HG03442 (cell line): ENCODE measurements around the gene RPRD1B.

Experiments
- ATAC-seq: cut with Tn5 transposase; IDR thresholded peaks from one replicate; pipeline ENCODE4 v1.9.1; 2021; ENCODE audit warnings: mild to moderate bottlenecking, moderate library complexity; ENCODE audit not compliant: unreplicated experiment

Gene RPRD1B

DNA sequence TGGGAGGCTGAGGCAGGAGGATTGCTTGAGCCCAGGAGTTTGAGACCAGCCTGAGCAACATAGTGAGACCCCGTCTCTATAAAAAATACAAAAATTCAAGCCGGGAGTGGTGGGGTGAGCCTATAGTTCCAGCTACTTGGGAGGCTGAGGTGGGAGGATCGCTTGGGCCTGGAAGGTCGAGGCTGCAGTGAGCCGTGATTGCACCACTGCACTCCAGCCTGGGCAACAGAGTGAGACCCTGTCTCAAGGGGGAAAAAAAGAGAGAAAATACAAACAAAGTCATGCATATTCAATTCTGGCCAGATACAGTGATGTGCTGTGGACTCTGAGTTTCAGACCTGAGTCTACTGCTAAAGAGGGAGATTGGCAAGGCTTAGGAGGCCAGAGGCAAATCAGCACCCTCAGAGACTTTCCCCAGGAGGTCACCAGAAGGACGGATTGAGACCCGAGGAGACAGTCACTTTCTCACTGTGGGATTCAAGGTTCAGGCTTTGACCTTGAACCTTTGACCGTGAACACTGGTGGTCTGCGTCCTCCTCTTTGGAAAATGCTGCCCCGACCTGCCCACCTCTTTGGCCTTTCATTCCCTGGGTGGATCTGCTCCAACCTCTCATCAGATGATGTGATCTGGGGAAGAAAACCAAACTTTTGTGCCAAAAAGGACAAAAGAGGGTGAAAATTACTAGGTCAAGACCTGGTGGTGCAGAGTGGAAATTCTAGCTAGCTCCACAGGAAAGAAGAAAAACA is 100.3 kb downstream of the RPRD1B start:
- ATAC-seq: no peak

DNA sequence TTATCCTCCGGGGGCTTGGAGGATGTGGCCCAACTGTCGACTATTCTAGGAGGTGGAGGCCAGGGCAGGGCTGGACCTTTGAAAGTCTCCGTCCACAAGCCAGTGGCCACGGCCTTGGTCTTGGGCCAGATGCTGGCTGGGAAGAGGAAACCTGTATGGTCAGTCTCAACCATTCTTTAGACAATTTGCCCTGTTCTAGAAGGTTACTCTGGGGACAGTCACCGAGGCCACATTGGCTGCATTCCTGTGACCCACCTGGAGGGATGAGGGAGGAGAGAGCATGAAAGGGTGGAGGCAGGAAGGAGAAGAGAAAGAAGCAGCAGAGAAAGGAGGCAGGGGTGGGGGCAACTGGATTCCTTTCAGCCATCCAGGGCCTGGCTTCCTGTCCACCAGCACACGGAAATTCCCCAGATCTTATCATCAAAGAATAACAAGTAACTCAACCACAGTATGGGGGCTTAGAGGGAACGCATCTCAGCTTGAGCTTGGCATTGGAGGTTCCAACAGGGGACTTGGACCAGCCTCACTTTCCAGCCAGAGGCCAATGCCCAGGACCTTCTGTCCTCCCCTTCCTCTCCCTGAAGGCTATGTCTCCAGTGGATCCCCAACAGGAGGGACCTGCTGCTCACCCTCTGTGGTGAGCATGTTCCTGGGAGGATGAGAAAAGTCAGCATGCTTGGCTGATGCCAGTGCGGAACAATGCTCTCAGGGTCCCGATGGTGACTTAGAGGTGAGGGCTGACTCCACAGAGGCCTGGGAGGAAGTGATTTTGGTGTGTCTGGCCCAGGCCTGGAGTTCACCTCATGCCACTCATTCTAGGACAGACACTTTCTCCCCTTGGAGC is 101.1 kb downstream of the RPRD1B start:
- no peak for ATAC-seq

DNA sequence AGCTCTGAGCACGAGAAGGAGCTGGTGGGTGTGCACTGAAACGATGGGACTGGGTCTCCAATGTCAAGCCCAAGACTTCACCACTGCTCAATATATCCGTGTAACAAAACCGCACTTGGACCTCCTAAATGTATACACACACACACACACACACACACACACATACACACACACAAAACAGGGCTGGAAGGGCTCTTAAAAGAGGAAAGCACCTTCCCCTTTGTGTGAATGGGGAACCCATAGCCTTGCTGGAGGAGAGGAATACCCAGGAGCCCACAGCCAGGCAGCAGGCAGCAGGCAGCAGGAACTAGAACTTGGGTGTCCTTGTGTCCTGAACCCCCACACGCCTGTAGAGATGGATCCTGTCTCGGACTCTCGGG is 101.7 kb downstream of the RPRD1B start:
- no peak for ATAC-seq

GRCh38 chr20:38135651-38136420 is 102.3 kb downstream of the RPRD1B start:
- no peak for ATAC-seq

DNA sequence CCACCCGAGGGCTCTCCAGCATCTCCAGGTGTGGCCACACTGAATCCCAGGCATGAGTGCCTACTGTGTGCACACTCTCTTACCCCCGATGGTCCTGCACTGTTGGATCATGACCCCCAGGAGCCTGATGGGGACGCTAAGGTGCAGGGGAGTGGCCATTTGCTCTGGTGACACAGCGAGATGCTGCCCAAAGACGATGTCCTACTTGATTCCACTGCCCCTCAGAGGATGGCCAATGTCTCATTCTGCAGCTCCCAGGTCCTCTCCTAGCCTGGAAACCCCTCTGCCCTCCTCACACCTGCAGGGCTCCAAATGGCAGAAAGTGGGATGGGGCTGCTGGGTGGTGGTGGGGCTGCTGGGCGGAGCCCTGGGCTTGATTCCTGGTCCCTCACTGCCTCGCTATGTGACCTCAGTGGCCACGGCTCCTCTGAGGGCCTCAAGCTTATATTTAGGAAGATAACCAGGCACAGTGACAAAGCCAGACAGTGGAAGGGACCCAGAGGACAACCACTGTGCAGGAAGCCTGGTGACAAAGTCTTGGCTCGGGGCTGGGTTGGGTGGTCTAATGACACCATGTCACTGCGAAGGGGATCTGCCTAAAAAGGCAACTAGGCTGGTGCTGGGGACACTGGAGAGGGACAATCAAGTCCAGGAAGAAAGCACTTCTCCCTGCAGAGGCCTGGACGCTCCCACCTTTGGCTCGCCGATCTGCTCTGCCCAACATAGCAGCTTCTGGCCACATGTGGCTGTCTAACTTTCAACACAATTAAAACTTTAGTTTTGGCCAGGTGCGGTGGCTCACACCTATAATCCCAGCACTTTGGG is 103.1 kb downstream of the RPRD1B start:
- ATAC-seq: no peak

DNA sequence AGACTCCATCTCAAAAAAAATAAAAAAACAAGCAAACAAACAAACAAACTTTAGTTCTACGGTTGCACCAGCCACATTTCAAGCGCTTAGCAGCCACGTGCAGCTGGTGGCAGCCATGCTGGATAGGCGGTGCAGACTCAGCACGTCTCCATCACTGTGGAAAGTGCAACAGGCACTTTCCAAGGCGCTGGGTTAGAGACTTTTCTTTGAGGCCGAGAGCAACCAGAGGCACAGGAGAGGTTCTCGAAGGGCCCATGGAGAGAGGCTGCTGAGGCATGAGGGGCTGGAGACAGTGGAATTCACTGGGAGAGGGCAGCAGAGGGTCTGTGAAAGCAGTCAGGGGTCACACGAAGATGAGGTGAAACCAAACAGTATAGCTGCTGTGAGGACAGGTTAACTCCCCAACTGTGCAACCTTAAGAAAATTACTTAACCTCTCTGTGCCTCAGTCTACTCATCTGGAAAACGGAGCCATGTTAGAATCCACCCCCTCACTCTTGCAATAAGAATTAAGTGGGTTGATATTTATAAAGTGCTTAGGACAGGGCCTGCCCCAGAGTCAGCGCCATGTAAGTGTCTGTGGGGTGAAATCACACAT is 104.0 kb downstream of the RPRD1B start:
- no peak for ATAC-seq

- ATAC-seq: no peak
Observed at GRCh38 chr20:38138086-38138778, 104.7 kb downstream of the RPRD1B start.

DNA sequence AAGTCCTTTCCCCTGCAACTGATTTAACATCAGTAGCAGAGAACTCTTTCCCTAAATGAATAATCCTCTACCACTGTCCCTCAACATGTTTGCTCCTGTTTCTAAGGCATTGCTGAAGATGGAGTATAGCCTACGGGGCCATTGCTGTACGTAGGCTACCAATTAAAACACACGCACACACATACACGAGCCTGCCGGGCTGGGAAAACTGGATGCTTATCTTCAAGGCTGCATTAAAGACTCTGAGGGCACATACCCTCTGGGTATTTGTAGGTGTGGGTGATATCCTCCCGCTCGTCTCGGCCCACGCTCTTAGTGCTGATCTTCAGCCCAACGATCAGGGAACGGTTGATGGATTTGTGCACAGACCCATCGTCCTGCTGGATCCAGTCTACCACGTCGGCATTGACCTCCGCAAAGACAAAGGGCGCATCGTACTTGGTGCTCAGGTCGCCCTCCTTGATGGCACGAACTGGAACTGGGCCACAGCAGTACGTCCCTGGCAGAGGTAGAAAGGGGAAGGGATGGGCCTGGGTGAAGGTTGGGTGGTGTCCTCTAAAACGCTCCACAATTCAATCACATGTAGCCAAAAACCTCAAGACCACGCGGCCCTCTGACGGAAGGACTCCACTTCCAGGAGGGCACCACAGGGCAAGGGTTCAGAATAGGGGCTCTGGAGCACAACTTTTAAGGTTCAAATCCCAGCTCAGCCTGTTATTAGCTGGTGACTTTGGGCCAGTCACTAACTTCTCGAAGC is 105.8 kb downstream of the RPRD1B start:
- ATAC-seq: no peak

- ATAC-seq: no peak
Observed at GRCh38 chr20:38139977-38140753, 106.6 kb downstream of the RPRD1B start.

DNA sequence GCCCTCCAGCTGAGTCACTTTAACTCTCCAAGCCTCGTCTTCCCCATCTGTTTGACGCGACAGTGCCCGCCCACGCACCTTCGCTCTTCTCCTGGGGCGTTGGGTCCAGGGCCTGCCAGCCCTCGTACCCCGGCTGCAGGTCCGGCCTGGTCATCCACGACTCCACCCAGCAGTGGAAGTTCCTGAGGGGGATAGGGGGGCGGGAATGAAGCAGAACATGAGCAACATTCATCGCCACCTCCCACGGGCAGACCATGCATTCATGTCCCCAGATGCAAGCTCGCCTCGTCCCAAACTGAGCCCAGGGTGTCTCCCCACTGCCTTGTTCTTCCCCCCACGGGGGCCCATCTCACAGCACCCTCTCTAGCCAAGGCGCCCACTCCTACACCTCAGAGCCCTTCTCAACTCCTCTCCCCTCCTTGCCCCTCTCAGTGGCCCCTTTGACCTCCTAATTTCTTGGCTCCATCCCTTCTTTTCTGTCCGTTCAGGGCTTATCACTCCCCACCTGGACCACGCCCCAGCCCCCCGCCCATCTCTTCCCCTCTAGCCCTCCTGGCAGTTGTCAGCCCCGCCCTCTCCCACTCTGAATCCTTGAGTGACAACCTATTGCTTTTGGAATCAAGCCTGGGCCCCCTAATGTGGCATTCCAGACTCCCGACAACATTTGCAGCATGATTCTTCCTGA is 107.8 kb downstream of the RPRD1B start:
- no peak for ATAC-seq
